SH-SY5Y (cell line): ENCODE results near the gene ACTR1A.

Experiments used
- GATA2 ChIP-seq: IDR thresholded peaks from 2 replicates; pipeline ENCODE4 v1.6.1; 2011; ENCODE audit warnings: mild to moderate bottlenecking, low read depth, low read length
- GATA3 ChIP-seq: IDR thresholded peaks from 2 replicates; pipeline ENCODE4 v1.6.1; 2011; ENCODE audit warnings: low read depth, mild to moderate bottlenecking, low read length, moderate library complexity

DNA sequence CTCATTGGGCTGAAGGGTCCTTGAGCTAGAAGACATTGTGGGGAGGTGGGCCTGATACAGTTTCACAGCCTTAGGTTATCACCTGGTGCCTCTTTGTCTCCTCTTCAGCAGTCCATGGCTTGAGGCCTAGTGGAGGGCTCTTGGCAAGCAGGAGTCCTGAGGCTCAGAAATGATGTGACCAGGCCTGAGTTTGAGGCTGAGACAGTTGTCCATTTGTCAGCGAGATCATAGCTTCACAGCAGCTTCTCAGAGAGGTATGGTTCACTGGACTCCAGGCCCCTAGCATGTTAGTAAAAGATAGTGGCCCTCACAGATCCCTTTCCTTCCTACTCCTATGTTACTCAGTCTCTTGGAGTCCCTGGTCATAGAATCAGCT lies 20.4 kb upstream of the ACTR1A start:
- TF ChIP-seq GATA2 (no peak), GATA3 (no peak)
